ENCODE data around the gene POGK.
"Not testable (repeated sequence)": the region's sequence is repeated elsewhere in the genome, so short reads cannot be mapped to it uniquely, and the experiment has no call there.

POGK gene

DNA sequence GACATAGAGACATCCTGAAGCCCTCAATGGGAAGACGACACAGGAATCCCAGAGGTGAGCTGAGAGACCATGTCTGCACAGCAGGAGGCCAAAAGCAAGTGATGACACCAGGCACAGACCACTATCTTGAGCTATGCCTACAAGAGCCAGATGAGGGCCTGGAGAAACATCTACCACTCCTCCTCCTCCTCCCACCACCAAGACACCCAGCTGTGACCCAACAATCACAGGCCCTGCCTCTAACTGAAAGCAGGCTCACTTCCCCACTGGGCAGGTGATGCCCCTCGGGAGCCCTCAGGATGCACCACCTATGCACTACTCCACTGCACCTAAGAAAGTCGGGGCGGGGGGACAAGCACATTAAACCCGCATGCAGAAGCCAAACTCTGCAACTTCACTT lies 20.3 kb downstream of the POGK start:
- no peaks in the 10 kb centered on the region for H3K9me3 ChIP-seq (ENCODE audit: control insufficient read depth, insufficient read depth, low read length)
- no peak overlapping the region for H3K9ac ChIP-seq (ENCODE audit: low read depth, low read length)
- no peak overlapping the region for H3K4me3 ChIP-seq (ENCODE audit: low read depth, low read length)
- peaks cover 21% of the 10 kb centered on the region for H3K4me1 ChIP-seq (ENCODE audit: control insufficient read depth, insufficient read depth, low read length)
- peaks cover 8% of the 10 kb centered on the region for H3K36me3 ChIP-seq (ENCODE audit: control insufficient read depth, insufficient read depth, low read length)
- no peaks in the 10 kb centered on the region for H3K27me3 ChIP-seq (ENCODE audit: control insufficient read depth, insufficient read depth, low read length)

GRCh38 chr1:166865926-166866325 lies 26.7 kb downstream of the POGK start:
- Histone ChIP-seq H3K4me3 (ENCODE audit: low read depth, low read length) (no peak overlapping the region), H3K4me1 (ENCODE audit: control insufficient read depth, insufficient read depth, low read length) (peaks cover 10% of the 10 kb centered on the region), H3K9me3 (ENCODE audit: control insufficient read depth, insufficient read depth, low read length) (no peaks in the 10 kb centered on the region), H3K9ac (ENCODE audit: low read depth, low read length) (no peak overlapping the region), H3K27me3 (ENCODE audit: control insufficient read depth, insufficient read depth, low read length) (no peaks in the 10 kb centered on the region), H3K36me3 (ENCODE audit: control insufficient read depth, insufficient read depth, low read length) (peaks cover 9% of the 10 kb centered on the region)

DNA sequence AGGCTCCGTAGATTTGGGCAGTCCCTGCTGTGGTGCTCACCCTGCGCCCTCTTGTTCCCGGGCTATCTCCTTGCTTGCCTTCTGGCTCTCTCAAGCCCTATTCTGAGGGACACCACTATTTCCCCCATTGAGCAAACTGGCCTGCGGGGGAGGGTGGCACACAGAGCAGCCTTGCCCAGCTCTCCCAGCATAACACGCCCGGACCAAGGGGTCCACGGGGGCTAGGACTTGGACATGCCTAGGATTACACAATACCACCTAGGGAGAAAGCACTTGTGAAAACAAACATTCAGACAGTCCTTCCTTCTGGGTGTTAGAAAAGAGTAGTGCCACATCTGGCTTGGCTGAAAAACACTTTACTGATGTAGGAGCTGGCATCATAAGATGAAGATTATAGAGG lies 29.4 kb downstream of the POGK start:
- H3K9ac ChIP-seq (ENCODE audit: low read depth, low read length), result no peak overlapping the region
- H3K4me1 ChIP-seq (ENCODE audit: control insufficient read depth, insufficient read depth, low read length), result no peaks in the 10 kb centered on the region
- peaks cover 9% of the 10 kb centered on the region for H3K36me3 ChIP-seq (ENCODE audit: control insufficient read depth, insufficient read depth, low read length)
- no peak overlapping the region for H3K4me3 ChIP-seq (ENCODE audit: low read depth, low read length)
- H3K9me3 ChIP-seq (ENCODE audit: control insufficient read depth, insufficient read depth, low read length), result no peaks in the 10 kb centered on the region
- H3K27me3 ChIP-seq (ENCODE audit: control insufficient read depth, insufficient read depth, low read length), result no peaks in the 10 kb centered on the region

GRCh38 chr1:166869318-166870099 lies 30.2 kb downstream of the POGK start:
- Histone ChIP-seq H3K4me3 (ENCODE audit: low read depth, low read length) (no peak overlapping the region), H3K9ac (ENCODE audit: low read depth, low read length) (no peak overlapping the region), H3K4me1 (ENCODE audit: control insufficient read depth, insufficient read depth, low read length) (no peaks in the 10 kb centered on the region), H3K27me3 (ENCODE audit: control insufficient read depth, insufficient read depth, low read length) (no peaks in the 10 kb centered on the region), H3K36me3 (ENCODE audit: control insufficient read depth, insufficient read depth, low read length) (peaks cover 5% of the 10 kb centered on the region), H3K9me3 (ENCODE audit: control insufficient read depth, insufficient read depth, low read length) (no peaks in the 10 kb centered on the region)

GRCh38 chr1:166870584-166870983 lies 31.3 kb downstream of the POGK start:
- Histone ChIP-seq H3K9ac (ENCODE audit: low read depth, low read length) (no peak overlapping the region), H3K4me3 (ENCODE audit: low read depth, low read length) (no peak overlapping the region), H3K9me3 (ENCODE audit: control insufficient read depth, insufficient read depth, low read length) (no peaks in the 10 kb centered on the region), H3K27me3 (ENCODE audit: control insufficient read depth, insufficient read depth, low read length) (no peaks in the 10 kb centered on the region), H3K4me1 (ENCODE audit: control insufficient read depth, insufficient read depth, low read length) (no peaks in the 10 kb centered on the region), H3K36me3 (ENCODE audit: control insufficient read depth, insufficient read depth, low read length) (peaks cover 4% of the 10 kb centered on the region)

- Histone ChIP-seq H3K9me3 (ENCODE audit: control insufficient read depth, insufficient read depth, low read length) (no peaks in the 10 kb centered on the region), H3K4me1 (ENCODE audit: control insufficient read depth, insufficient read depth, low read length) (no peaks in the 10 kb centered on the region), H3K36me3 (ENCODE audit: control insufficient read depth, insufficient read depth, low read length) (no peaks in the 10 kb centered on the region), H3K9ac (ENCODE audit: low read depth, low read length) (no peak overlapping the region), H3K27me3 (ENCODE audit: control insufficient read depth, insufficient read depth, low read length) (no peaks in the 10 kb centered on the region), H3K4me3 (ENCODE audit: low read depth, low read length) (no peak overlapping the region)
Observed at GRCh38 chr1:166874464-166874863, 35.2 kb downstream of the POGK start.

DNA sequence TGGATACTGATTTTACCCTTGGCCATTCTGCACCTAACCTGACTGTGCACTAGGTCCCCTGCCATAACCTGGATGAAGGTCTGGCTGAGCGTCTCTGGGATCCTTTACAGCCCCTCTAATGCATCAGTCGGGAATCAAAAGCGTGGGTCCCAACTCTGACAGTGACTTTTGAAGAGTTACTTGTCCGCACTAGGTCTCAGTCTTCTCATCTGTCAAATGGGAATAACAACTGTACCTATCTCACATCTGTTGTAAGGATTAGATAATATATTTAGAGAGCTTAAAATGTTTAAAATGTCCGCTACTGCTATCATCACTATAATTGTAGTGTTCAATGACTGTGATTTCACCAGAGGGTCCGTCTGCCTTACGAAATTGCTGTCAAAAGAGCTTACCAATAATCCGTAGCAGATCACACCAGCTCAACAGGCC lies 36.0 kb downstream of the POGK start:
- no peaks in the 10 kb centered on the region for H3K27me3 ChIP-seq (ENCODE audit: control insufficient read depth, insufficient read depth, low read length)
- H3K4me3 ChIP-seq (ENCODE audit: low read depth, low read length), result peak overlapping the region; percentile 80
- no peaks in the 10 kb centered on the region for H3K9me3 ChIP-seq (ENCODE audit: control insufficient read depth, insufficient read depth, low read length)
- peak overlapping the region; percentile 80 for H3K9ac ChIP-seq (ENCODE audit: low read depth, low read length)
- no peaks in the 10 kb centered on the region for H3K36me3 ChIP-seq (ENCODE audit: control insufficient read depth, insufficient read depth, low read length)
- no peaks in the 10 kb centered on the region for H3K4me1 ChIP-seq (ENCODE audit: control insufficient read depth, insufficient read depth, low read length)

DNA sequence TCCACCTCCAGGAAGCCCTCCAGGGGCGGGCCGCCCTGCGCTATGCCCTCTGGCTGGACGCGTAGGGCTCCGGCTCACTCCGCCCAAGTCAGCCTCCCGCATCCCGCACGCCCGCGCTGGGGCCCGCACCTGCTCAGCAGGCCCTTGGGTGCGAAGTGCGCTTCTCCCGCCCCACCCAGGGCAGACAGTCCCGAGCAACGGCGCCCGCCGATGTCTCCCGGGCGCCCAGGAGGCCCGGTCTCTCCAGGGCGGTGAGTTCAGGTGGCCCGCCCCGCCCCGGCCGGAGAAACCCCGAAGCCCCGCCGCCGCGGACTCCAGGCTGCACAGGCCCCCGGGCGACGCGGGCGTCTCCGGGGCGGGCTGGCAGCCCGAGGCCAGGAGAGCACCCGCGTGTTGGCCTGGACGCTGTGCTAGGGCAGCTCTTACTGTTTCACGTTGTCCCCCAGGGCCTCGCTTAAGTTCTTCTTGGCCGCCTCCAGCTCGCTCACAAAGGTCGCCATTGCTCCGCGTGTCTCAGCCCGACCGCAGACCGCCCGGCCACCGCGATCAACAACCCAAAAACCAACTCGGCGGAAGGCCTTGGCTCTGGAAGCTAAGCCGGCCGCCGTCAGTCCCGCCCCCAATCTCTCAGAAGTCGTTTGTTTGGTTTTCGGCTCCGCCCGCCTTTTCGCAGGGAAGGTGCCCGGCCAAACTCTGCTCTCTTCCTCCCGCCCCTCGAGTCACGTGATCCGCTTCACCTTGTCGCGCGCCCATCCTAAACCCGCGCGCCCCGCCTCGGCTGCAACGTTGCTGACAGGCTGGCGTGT lies 36.7 kb downstream of the POGK start, which contains the start of gene TADA1:
Gene TADA1 (minus strand): TSS at position 531 of the 806 bp plus-strand sequence. CDS start 31 bp downstream, at position 500.
- H3K27me3 ChIP-seq (ENCODE audit: control insufficient read depth, insufficient read depth, low read length), result no peaks in the 10 kb centered on the region
- H3K4me1 ChIP-seq (ENCODE audit: control insufficient read depth, insufficient read depth, low read length), result no peaks in the 10 kb centered on the region
- H3K4me3 ChIP-seq (ENCODE audit: low read depth, low read length), result peak within 1 kb of the TSS; percentile 80
- H3K9ac ChIP-seq (ENCODE audit: low read depth, low read length), result peak within 1 kb of the TSS; percentile 80
- no peaks in the 10 kb centered on the region for H3K36me3 ChIP-seq (ENCODE audit: control insufficient read depth, insufficient read depth, low read length)
- H3K9me3 ChIP-seq (ENCODE audit: control insufficient read depth, insufficient read depth, low read length), result no peaks in the 10 kb centered on the region

DNA sequence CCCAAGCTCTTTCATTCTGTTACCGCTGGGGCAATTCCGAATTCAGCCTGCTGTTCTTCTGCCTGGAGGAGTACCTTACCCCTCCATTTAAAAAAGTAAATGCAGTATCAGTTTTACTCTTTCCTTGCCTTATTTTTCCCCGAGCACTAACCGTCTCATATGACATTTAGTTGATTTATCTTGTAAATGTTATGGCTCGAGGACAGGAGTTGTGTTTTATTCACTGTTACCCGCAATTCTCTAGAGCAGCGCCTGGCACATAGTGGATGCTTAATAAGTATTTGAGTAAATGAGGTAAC lies 37.2 kb downstream of the POGK start:
- H3K36me3 ChIP-seq (ENCODE audit: control insufficient read depth, insufficient read depth, low read length), result no peaks in the 10 kb centered on the region
- H3K4me3 ChIP-seq (ENCODE audit: low read depth, low read length), result peak overlapping the region; percentile 52
- H3K9ac ChIP-seq (ENCODE audit: low read depth, low read length), result no peak overlapping the region
- H3K4me1 ChIP-seq (ENCODE audit: control insufficient read depth, insufficient read depth, low read length), result no peaks in the 10 kb centered on the region
- no peaks in the 10 kb centered on the region for H3K27me3 ChIP-seq (ENCODE audit: control insufficient read depth, insufficient read depth, low read length)
- H3K9me3 ChIP-seq (ENCODE audit: control insufficient read depth, insufficient read depth, low read length), result no peaks in the 10 kb centered on the region

GRCh38 chr1:166878173-166878917 lies 39.1 kb downstream of the POGK start:
- H3K9me3 ChIP-seq (ENCODE audit: control insufficient read depth, insufficient read depth, low read length); H3K4me1 ChIP-seq (ENCODE audit: control insufficient read depth, insufficient read depth, low read length); H3K4me3 ChIP-seq (ENCODE audit: low read depth, low read length); H3K36me3 ChIP-seq (ENCODE audit: control insufficient read depth, insufficient read depth, low read length); H3K9ac ChIP-seq (ENCODE audit: low read depth, low read length): not testable (repeated sequence)
- H3K27me3 ChIP-seq (ENCODE audit: control insufficient read depth, insufficient read depth, low read length), result peaks cover 13% of the 10 kb centered on the region

GRCh38 chr1:166882893-166883292 lies 43.6 kb downstream of the POGK start:
- Histone ChIP-seq H3K9ac (ENCODE audit: low read depth, low read length) (no peak overlapping the region), H3K36me3 (ENCODE audit: control insufficient read depth, insufficient read depth, low read length) (no peaks in the 10 kb centered on the region), H3K9me3 (ENCODE audit: control insufficient read depth, insufficient read depth, low read length) (no peaks in the 10 kb centered on the region), H3K4me3 (ENCODE audit: low read depth, low read length) (no peak overlapping the region), H3K4me1 (ENCODE audit: control insufficient read depth, insufficient read depth, low read length) (no peaks in the 10 kb centered on the region), H3K27me3 (ENCODE audit: control insufficient read depth, insufficient read depth, low read length) (peaks cover 33% of the 10 kb centered on the region)

Data from iPS-15b (cell line).